Mammary epithelial cell (primary cell): Measurements from ENCODE around the gene CABP1.

ENCODE experiments used
- CTCF ChIP-seq, 2 donors: IDR thresholded peaks in 1 of 2; conservative IDR thresholded peaks in 1 of 2; 2 replicates each; pipeline ENCODE4 v1.5.1; 2011 to 2012; ENCODE audit warnings: inconsistent platforms in 2 of 2, low read length in 2 of 2, mild to moderate bottlenecking in 2 of 2, control low read depth in 1 of 2, low read depth in 1 of 2; ENCODE audit not compliant: insufficient read depth in 1 of 2; ENCODE audit errors: extremely low read depth in 1 of 2
- EZH2 ChIP-seq: IDR thresholded peaks from 2 replicates; pipeline ENCODE4 v1.6.1; 2012; ENCODE audit warnings: low read length, inconsistent platforms, borderline replicate concordance

DNA sequence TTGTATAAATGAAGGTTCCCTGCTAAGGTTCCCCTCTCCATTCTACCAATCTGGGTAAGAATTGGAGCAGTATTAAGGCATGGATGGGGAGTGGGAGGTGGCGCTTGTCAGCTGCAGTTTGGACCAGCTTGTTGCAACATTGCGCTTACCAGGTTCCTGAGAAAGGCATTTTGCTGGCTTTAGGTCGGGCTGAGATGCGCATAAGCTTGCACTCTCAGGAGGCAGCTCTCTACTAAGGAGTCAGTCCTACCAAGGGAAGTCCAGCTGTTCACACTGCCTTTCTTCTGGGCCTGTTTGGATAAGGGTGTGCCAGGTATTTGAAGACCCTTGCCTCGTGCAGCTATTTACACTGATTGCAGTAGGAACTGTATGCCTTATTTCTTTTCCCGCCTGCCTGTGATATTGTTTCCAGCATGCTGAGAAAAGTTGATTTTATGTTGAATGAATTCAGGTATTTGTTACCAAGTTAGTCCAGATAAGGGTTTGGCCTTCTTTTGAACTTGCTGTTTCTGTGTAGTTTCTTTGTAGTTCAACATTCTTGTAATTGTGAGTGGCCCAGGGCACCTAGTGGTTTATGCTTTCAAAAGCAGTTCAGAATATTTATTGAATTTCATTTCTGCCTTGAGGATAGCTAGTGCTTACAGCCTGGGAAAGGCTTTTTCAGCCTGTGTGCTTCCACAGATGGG, 49.1 kb downstream of the CABP1 start:
- TF ChIP-seq EZH2 (no peak), CTCF (conservative IDR thresholded peaks at IDR 0.05 in 1 of 2, IDR thresholded peaks at IDR 0.05 in 1 of 2; ENCODE audit: extremely low read depth in 1 of 2, insufficient read depth in 1 of 2, low read depth in 1 of 2, low read length in 2 of 2) (no peak)
